Heart left ventricle (tissue), 16 donors: ENCODE measurements around the gene S100A7A. TPM values are rescaled to one million over a fixed set of nuclear protein-coding genes. Genes with fewer than 3 reads are reported as not detected.
A peak's percentile ranks its signal among the peaks of the same experiment; 100 is the strongest.

ENCODE experiments used
- ATAC-seq, 4 donors: fragments of 200-7000 bp; cut with Tn5 transposase; one replicate each; pipeline ENCODE4 v1.9.1; 2020 to 2022; ENCODE audit warnings: moderate library complexity in 4 of 4, mild to moderate bottlenecking in 3 of 4, moderate number of reproducible peaks in 1 of 4
- DNase-seq, 5 donors: peaks; one replicate each; pipeline ENCODE4 v3.0.0-alpha.2; 2020
- H3K27ac ChIP-seq, 12 donors: fragments of 200-600 bp; sonication (generic) in 4 of 12; one replicate each; pipeline versions ENCODE4 v1.5.0 to v1.8.0; 2016 to 2022; ENCODE audit warnings: mild to moderate bottlenecking in 2 of 12
- H3K27me3 ChIP-seq, 9 donors: fragments of 200-600 bp; sonication (generic) in 2 of 9; one replicate each; pipeline versions ENCODE4 v1.5.1 to v1.8.0; 2016 to 2022; ENCODE audit warnings: mild to moderate bottlenecking in 3 of 9
- H3K36me3 ChIP-seq, 9 donors: fragments of 200-600 bp; sonication (generic) in 2 of 9; one replicate each; pipeline versions ENCODE4 v1.5.0 to v1.8.0; 2018 to 2022; ENCODE audit warnings: mild to moderate bottlenecking in 2 of 9
- H3K4me1 ChIP-seq, 12 donors: fragments of 200-600 bp; sonication (generic) in 4 of 12; one replicate each; pipeline versions ENCODE4 v1.5.0 to v1.8.0; 2016 to 2022; ENCODE audit warnings: mild to moderate bottlenecking in 3 of 12
- H3K4me3 ChIP-seq, 12 donors: fragments of 200-600 bp; sonication (generic) in 4 of 12; one replicate each; pipeline versions ENCODE4 v1.5.0 to v1.8.0; 2017 to 2022; ENCODE audit warnings: mild to moderate bottlenecking in 9 of 12, moderate library complexity in 4 of 12
- H3K9me3 ChIP-seq, 12 donors: fragments of 200-600 bp; sonication (generic) in 4 of 12; one replicate each; pipeline versions ENCODE4 v1.5.0 to v1.8.0; 2016 to 2022; ENCODE audit warnings: mild to moderate bottlenecking in 1 of 12
- CTCF ChIP-seq, 12 donors: fragments of 200-600 bp; sonication (generic) in 4 of 12; IDR thresholded peaks; one replicate each; pipeline versions ENCODE4 v1.5.0 to v1.8.0; 2018 to 2022; ENCODE audit warnings: antibody characterized with exemption in 12 of 12, mild to moderate bottlenecking in 5 of 12
- POLR2A ChIP-seq, 2 donors: fragments of 450-650 bp; IDR thresholded peaks; one replicate each; pipeline ENCODE4 v1.6.1; 2017; ENCODE audit warnings: antibody characterized with exemption in 2 of 2, mild to moderate bottlenecking in 2 of 2, moderate library complexity in 2 of 2
- WGBS, 4 donors: extraction: QIAGEN DNeasy Blood & Tissue Kit in 2 of 4; methylation state at CpG; one replicate each; pipeline versions ENCODE4 v1.1.5 to v1.1.7; 2013 to 2018; 5-methylcytosine and 5-hydroxymethylcytosine counted together
- intact Hi-C, 10 donors: fragments of 100-400 bp; cut with DNase I; formaldehyde crosslinking; loops; one replicate each; pipeline versions ENCODE4 v1.11.1 to v1.14.2; 2022
- polyA plus RNA-seq, 2 donors: library from polyadenylated mRNA; stranded (reverse); fragments of 200-250 nt; gene quantifications; one replicate each; pipeline ENCODE4 v1.2.3, GENCODE V29; 2013
- total RNA-seq, 9 donors: library from RNA; depleted of rRNA in 2 of 9; stranded (reverse); fragments of >200 nt in 2 of 9; fragmentation: NEBNext Ultra II Directional in 3 of 9; extraction: Animal tissue kit (Norgen Biotek cat#: 25700) in 3 of 9; gene quantifications; one replicate each; pipeline versions ENCODE4 v1.1.0 to v1.2.4, GENCODE V29; 2016 to 2023
- donor health status: ischemic (EF 13 %, LVEDD 7.1; RV severe dilation, severe dysfunction).
- donor health status: healthy with polysubstance abuse.
- donor health status: DM: no; HTN: yes; CAD: no.
- donor health status: DM: no; HTN: no; CAD: no.
- donor health status: ischemic (EF 25% LVEDD 6.9; RV normal size, moderate dysfunction).
- donor health status: ischemic (EF 25% LVEDD 5.7; RV mildly dilated, moderate dysfunction).
- donor health status: healthy.
- donor health status: DM: yes; HTN: yes; CAD: no.
- donor health status: ischemic (EF 35%, LVEDD 5.7; RV mildly dilated, moderate dysfunction).
- donor health status: nonischemic (EF 11% LVEDD 7.7; RV severe dilation, severe dysfunction).
- donor health status: DM: yes; HTN: yes; CAD: no.
- donor health status: PGD.
- donor health status: ischemic (EF 29% LVEDD 5.4; RV normal size, mild dysfunction).
- donor health status: nonischemic (EF 23%, LVEDD 6.1; RV moderate dilation, normal function).

Gene S100A7A
- total and polyA plus RNA-seq, 11 donors = not detected

- Histone ChIP-seq H3K27me3 (peaks cover 0 to 27% (median 4%) of the 10 kb centered on the region in 9 donors), H3K4me3 (no peak overlapping the region), H3K27ac (no peak overlapping the region), H3K4me1 (no peaks in the 10 kb centered on the region), H3K9me3 (no peaks in the 10 kb centered on the region), H3K36me3 (no peaks in the 10 kb centered on the region)
- intact Hi-C loops = no loop called here
- no peak for DNase-seq
- no peak for ATAC-seq
- 71 to 88% (median 84%) methylated on average over 1 to 2 of the region's 2 CpGs for WGBS, 4 donors
- no peak for TF ChIP-seq CTCF (IDR thresholded peaks at IDR 0.05)
- no peak for TF ChIP-seq POLR2A (IDR thresholded peaks at IDR 0.05)
Observed at GRCh38 chr1:153430166-153430553, 13.8 kb downstream of the S100A7A start.

- Histone ChIP-seq H3K4me1 (no peaks in the 10 kb centered on the region), H3K4me3 (no peak overlapping the region), H3K36me3 (no peaks in the 10 kb centered on the region), H3K27ac (no peak overlapping the region), H3K27me3 (peaks cover 0 to 23% (median 4%) of the 10 kb centered on the region in 9 donors), H3K9me3 (no peaks in the 10 kb centered on the region)
- no peak for ATAC-seq
- no peak for TF ChIP-seq POLR2A (IDR thresholded peaks at IDR 0.05)
- TF ChIP-seq CTCF (IDR thresholded peaks at IDR 0.05) = no peak
- DNase-seq = no peak
- intact Hi-C loops = no loop called here
- WGBS, 4 donors = 68 to 88% (median 83%) methylated on average over 3 of the region's 3 CpGs
Observed at GRCh38 chr1:153430561-153430960, 14.2 kb downstream of the S100A7A start.

GRCh38 chr1:153431002-153431401 is 14.7 kb downstream of the S100A7A start:
- no peak for TF ChIP-seq POLR2A (IDR thresholded peaks at IDR 0.05)
- no peak for TF ChIP-seq CTCF (IDR thresholded peaks at IDR 0.05)
- Histone ChIP-seq H3K27me3 (peaks cover 0 to 22% (median 4%) of the 10 kb centered on the region in 9 donors), H3K27ac (no peak overlapping the region), H3K9me3 (no peaks in the 10 kb centered on the region), H3K4me1 (no peaks in the 10 kb centered on the region), H3K4me3 (no peak overlapping the region), H3K36me3 (no peaks in the 10 kb centered on the region)
- intact Hi-C loops = no loop called here
- ATAC-seq (peak in 1 of 4 donors; percentile 13), DNase-seq (no peak)
- WGBS, 4 donors = 83 to 92% (median 87%) methylated on average over 17 of the region's 17 CpGs

GRCh38 chr1:153431427-153431826 is 15.1 kb downstream of the S100A7A start:
- H3K4me1 ChIP-seq = no peaks in the 10 kb centered on the region
- no peak for DNase-seq
- peaks cover 0 to 22% (median 3%) of the 10 kb centered on the region in 9 donors for H3K27me3 ChIP-seq
- no peak overlapping the region for H3K27ac ChIP-seq
- H3K4me3 ChIP-seq = no peak overlapping the region
- 66 to 76% (median 71%) methylated on average over 3 of the region's 3 CpGs for WGBS, 4 donors
- ATAC-seq = no peak
- intact Hi-C loops = no loop called here
- no peak for TF ChIP-seq POLR2A (IDR thresholded peaks at IDR 0.05)
- no peak for TF ChIP-seq CTCF (IDR thresholded peaks at IDR 0.05)
- no peaks in the 10 kb centered on the region for H3K36me3 ChIP-seq
- no peaks in the 10 kb centered on the region for H3K9me3 ChIP-seq
